Transverse colon (tissue), 4 donors: Measurements from ENCODE around the gene RRAD.

ENCODE experiments used
- EP300 ChIP-seq: sonication (generic); formaldehyde crosslinking; IDR thresholded peaks from one replicate; pipeline ENCODE4 v1.6.1; 2017; ENCODE audit warnings: antibody characterized with exemption, low read depth
- POLR2A ChIP-seq: fragments of 450-650 bp; IDR thresholded peaks from one replicate; pipeline ENCODE4 v1.6.1; 2016; ENCODE audit warnings: antibody characterized with exemption, mild to moderate bottlenecking, moderate library complexity
- POLR2AphosphoS5 ChIP-seq, 3 donors: sonication (generic); formaldehyde crosslinking; IDR thresholded peaks; one replicate each; pipeline ENCODE4 v1.6.1; 2016; ENCODE audit warnings: antibody characterized with exemption in 3 of 3
- TF ChIP-seq, protein P1 (sequence below), 5 experiments: fragments of 200-600 bp in 3 of 5; fragments of 450-650 bp in 2 of 5; sonication (generic) in 3 of 5; IDR thresholded peaks; 1 replicate in 2 of 5; 2 replicates in 3 of 5; pipeline ENCODE4 v1.5.1; 2016 to 2017; ENCODE audit warnings: antibody characterized with exemption in 5 of 5, inconsistent platforms in 3 of 5, mild to moderate bottlenecking in 2 of 5, moderate library complexity in 1 of 5

GRCh38 chr16:66970775-66971720 is 45.7 kb upstream of the RRAD start:
- TF ChIP-seq EP300, result no peak
- no peak for TF ChIP-seq POLR2A
- TF ChIP-seq, protein P1, sequence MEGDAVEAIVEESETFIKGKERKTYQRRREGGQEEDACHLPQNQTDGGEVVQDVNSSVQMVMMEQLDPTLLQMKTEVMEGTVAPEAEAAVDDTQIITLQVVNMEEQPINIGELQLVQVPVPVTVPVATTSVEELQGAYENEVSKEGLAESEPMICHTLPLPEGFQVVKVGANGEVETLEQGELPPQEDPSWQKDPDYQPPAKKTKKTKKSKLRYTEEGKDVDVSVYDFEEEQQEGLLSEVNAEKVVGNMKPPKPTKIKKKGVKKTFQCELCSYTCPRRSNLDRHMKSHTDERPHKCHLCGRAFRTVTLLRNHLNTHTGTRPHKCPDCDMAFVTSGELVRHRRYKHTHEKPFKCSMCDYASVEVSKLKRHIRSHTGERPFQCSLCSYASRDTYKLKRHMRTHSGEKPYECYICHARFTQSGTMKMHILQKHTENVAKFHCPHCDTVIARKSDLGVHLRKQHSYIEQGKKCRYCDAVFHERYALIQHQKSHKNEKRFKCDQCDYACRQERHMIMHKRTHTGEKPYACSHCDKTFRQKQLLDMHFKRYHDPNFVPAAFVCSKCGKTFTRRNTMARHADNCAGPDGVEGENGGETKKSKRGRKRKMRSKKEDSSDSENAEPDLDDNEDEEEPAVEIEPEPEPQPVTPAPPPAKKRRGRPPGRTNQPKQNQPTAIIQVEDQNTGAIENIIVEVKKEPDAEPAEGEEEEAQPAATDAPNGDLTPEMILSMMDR (IDR thresholded peaks at IDR 0.05), result no peak
- no peak for TF ChIP-seq POLR2AphosphoS5 (IDR thresholded peaks at IDR 0.05)
